Daoy (cell line): Measurements from ENCODE around the gene ATF7IP2. TPM values are rescaled to one million over a fixed set of nuclear protein-coding genes. Genes with fewer than 3 reads are reported as not detected.
A peak's percentile ranks its signal among the peaks of the same experiment; 100 is the strongest.
"Not testable (repeated sequence)": the region's sequence is repeated elsewhere in the genome, so short reads cannot be mapped to it uniquely, and the experiment has no call there.

Experiments
- DNase-seq: peaks from one replicate; pipeline ENCODE4 v3.0.0-alpha.2; 2015; ENCODE audit warnings: low read depth
- total RNA-seq: library from RNA; depleted of rRNA; stranded (reverse); fragments of >200 nt; shearing (Covaris generic); gene quantifications from 2 replicates; pipeline ENCODE4 v1.2.3, GENCODE V29; 2014

Gene ATF7IP2
- total RNA-seq, 1 experiment from 2014 or later, result 14.7 TPM

DNA sequence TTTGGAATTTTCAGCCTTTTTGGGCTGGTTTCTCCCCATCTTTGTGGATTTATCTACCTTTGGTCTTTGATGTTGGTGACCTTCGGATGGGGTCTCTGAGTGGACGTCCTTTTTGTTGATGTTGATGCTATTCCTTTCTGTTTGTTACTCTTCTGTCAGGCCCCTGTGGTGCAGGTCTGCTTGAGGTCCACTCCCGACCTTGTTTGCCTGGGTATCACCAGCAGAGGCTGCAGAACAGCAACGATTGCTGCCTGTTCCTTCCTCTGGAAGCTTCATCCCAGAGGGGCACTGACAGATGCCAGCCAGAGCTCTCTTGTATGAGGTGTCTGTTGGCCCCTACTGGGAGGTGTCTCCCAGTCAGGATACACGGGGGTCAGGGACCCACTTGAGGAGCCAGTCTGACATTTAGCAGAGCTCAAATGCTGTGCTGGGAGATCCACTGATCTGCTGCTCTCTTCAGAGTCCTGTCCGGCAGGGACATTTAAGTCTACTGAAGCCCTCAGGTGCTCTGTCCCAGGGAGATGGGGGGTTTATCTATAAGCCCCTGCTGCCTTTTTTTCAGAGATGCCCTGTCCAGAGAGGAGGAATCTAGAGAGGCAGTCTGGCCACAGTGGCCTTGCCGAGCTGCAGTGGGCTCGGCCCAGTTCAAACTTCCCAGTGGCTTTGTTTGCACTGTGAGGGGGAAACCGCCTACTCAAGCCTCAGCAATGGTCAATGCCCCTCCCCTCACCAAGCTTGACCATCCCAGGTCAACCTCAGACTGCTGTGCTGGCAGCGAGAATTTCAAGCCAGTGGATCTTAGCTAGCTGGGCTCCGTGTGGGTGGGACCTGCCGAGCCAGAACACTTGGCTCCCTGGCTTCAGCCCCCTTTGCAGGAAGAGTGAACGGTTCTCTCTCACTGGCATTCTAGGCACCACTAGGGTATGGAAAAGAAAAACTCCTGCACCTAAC, 66.6 kb downstream of the ATF7IP2 start:
- not testable (repeated sequence) for DNase-seq

DNA sequence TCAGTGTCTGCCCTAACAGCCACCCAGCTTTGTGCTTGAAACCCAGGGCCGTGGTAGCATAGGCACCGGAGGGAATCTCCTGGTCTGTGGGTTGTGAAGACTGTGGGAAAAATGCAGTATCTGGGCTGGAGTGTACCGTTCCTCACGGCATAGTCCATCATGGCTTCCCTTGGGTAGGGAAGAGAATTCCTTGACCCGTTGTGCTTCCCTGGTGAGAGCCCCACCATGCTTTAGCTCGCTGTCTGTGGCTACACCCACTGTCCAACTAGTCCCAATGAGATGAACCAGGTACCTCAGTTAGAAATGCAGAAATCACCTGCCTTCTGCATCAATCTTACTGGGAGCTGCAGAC, 67.3 kb downstream of the ATF7IP2 start:
- DNase-seq, result no peak

DNA sequence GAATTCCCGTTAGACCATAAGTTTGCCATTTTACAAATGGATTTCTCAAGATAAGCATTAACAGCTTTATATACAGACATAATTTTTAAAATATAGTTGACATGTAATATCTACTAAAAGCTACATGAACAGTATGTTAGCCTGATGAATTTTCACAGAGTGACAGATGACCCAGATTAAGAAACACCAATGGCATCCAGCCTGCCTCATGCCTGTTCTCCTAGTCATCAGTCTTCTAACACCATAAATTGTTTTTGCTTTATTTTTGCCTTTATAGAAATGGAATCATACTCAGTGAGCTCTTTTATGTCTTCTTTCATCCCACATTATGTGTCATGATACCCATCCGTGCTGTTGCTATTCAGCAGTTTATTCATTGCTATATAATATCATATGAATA, 80.0 kb downstream of the ATF7IP2 start:
- DNase-seq, result no peak

DNA sequence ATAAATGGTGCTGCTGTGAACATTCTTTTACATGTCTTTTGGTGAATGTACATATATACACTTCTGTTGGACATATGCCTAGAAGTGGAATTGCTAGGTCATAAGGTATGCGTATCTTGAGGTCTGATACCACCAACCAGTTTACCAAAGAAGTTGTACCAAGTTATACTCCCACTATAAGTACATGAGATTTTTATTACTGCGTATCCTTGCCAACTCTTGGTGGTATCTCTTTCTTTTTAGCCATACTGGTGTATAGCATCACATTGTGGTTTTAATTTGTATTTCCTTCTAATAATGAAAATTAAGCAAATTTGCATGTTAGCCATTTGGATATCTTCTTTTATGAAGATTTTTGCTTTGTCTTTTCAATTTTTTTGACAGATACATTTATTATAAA, 80.5 kb downstream of the ATF7IP2 start:
- no peak for DNase-seq

DNA sequence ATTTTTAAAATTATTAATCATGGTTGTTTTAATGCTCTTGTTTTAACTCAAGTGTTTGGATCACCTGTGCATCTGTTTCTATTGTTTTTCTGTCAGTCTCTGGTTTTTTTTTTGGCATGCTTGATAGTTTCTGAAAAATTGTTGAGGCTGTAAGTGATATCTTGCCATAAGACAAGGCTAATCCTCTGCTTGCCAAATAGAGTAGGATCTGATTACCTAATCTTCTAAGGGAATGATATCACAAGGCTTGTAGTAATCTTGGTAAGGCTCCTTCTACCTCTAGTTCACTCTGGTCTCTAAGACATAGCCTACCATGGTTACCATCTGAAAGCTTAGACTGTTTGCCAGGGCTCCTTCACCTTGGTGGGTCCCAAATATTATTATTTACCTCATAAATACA, 81.0 kb downstream of the ATF7IP2 start:
- DNase-seq, result no peak

DNA sequence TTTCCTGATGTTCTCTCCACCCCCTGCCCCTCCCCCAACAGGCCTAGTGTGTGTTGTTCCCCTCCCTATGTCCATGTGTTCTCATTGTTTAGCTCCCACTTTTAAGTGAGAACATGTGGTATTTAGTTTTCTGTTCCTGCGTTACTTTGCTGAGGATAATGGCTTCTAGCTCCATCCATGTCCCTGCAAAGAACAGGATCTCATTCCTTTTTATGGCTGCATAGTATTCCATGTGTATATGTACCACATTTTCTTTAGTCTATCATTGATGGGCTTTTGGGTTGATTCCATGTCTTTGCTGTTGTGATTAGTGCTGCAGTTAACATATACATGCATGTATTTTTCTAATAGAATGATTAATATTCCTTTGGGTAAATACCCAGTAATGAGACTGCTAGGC, 90.8 kb downstream of the ATF7IP2 start:
- DNase-seq, result not testable (repeated sequence)

DNA sequence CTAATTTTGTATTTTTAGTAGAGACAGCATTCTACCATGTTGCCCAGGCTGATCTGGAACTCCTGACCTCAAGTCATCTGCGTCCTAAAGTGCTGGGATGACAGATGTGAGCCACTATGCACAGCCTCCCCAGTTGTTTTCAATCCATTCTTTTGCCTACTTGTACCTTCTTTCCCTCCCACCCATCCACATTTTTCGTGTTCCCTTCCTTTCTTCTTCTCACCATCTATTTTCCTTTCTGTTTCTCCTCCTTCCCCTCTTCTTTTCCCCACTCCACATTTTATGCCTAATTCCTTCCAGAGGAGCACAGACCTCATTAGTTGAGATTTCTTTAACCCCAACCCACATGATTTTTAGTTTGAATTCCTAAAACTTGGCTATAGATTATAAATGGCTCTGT, 94.3 kb downstream of the ATF7IP2 start:
- DNase-seq, result no peak

DNA sequence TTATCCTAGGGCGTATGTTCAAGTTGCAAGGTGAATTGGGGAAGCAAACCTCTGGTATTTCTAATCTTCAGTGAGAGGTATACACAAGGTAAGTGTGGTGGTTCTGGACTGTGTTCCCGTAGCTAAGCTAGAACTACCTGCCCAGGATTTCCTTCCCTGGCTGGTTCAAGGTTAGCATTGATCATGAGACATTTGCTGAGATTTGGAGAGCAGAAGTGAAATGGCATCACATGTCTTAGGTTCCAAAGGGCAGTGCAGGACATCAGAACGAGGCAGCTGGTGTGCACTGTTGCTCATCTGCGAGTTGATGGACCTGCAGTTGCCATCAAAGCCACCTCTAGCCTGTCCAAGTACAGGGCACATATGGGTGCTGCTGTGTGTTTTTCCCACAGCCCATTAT, 99.3 kb downstream of the ATF7IP2 start:
- no peak for DNase-seq

DNA sequence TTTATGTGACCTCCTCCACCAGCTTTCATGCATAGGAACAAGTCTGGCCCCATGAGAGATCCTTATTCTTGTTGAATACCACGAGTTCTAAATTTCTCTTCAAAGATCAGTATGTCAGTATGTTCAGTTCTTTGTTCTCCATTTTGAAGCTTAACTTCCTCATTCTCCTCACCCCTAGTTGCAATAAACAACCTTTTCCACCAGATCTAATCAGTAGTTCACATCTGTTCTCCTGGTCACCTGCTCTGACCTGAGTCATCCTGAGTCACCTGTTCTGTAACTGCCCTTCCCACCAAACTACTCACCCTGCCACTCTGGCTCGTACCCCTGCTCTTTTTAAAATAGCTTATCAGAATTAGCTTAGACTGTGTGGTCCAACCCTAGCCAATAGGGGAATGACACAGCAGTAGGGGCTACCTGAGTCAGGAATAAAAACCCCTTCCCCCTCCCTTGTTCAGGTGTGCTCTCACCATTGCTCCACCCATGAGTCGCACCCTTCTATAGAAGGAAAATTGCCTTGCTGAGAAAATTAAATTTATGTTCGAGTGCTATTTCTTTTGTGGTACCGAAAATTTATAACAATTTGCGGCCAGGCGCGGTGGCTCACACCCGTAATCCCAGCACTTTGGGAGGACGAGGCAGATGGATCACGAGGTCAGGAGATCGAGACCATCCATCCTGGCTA, 100.0 kb downstream of the ATF7IP2 start:
- DNase-seq, result no peak

DNA sequence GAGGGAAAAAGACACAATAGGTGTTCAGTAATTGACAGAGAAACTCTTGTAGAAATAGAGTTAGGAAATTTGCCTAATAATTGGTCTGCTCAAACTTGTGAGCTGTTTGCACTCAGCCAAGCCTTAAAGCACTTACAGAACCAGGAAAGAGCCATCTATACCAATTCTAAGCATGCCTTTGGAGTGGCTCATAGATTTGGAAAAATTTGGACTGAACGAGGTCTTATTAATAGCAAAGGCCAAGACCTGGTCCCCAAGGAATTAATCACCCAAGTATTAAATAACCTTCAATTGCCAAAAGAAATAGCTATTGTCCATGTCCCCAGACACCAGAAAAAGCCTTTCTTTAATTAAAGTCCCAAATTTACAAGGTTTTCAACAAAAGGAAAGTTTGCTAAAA, 104.3 kb downstream of the ATF7IP2 start:
- no peak for DNase-seq

DNA sequence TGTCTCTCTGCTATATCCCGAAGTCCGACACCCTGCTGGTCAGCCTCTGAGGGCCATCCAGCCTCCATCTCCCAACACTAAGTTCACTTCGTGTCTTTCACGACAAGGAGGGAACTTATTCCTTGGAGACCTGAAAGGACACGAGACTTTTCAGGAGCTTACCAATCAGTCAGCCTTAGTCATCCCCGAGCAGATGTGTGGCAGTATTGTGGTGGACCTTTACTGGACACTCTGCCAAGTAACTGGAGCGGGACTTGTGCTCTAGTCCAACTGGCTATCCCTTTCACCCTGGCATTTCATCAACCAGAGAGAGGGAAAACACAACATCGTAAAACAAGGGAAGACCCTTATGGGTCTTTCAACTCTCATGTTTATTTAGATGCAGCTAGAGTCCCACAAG, 107.4 kb downstream of the ATF7IP2 start:
- no peak for DNase-seq

DNA sequence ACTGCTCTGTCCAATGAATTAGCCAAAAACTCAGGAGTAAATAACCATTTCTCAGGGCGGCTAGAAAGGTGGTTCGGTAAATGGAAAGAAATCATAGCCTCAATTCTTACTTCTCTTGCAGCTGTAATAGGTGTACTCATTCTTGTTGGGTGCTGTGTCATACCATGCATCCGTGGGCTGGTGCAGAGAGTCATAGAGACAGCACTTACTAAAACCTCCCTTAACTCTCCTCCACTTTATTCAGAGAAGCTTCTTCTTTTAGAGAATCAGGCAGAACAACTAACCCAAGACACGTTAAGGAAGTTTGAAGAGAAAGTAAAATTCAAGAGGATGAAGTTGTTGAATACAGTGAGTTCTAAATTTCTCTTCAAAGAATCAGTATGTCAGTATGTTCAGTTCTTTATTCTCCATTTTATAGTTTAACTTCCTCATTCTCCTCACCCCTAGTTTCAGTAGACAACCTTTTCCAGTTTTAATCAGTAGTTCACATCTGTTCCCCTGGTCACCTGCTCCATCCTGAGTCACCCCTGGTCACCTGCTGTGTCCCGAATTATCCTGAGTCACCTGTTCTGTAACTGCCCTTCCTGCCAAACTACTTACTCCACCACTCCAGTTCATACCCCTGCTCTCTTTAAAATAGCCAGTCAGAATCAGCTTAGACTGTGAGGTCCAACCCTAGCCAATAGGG, 108.6 kb downstream of the ATF7IP2 start:
- no peak for DNase-seq

DNA sequence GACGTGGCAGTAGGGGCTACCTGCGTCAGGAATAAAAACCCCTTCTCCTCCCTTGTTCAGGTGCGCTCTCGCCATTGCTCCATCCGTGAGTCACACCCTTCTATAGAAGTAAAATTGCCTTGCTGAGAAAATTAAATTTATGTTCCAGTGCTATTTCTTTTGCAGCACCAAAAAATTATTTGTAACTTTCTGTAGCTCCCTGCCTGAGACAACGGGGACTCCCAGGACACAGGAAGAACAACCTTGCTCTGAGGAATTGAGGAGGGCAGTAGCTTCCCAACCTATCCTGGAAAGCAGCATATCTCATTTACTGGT, 109.1 kb downstream of the ATF7IP2 start:
- DNase-seq, result no peak

DNA sequence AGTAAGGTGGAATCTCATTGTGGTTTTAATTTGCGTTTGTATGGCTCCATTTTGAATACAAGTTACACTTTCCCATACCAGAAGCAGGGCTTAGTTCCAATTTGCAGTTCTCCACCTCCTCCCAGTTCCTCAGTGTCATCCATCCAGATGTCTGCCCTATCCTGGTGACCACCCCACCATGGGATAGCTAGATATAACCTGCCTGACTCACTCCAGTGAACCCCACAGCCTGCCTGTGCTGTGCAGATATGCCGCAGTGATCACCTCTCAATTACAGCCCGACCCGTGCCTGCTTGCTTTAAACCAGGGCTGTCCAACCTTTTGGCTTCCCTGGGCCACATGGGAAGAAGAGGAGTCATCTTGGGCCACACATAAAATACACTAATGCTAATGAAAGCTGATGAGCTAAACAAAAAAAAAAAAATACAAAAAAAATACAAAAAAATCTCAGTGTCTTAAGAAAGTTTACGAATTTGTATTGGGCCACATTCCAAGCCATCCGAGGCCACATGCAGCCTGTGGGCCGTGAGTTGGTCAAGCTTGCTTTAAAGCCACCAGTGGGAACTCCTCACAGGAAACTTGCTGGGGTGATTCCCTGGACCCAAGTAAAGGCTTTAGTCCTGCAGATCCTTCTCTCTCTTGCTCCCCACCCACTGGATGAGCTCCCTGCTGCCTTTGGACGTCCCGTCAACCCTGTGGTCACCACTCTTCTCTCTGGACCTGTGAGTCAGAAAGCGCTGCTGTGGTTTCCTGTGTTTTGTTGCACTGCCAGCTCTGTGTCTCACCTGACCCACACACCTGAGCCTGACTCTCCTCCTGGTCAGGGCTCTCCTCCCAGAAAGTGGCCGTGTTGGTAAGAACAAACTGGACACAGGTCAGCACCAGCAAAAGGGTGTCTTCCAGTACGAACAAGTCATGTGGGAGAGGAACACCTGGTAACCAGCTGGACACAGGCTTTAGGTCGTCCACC, 111.6 kb downstream of the ATF7IP2 start:
- peak; percentile 14 for DNase-seq

DNA sequence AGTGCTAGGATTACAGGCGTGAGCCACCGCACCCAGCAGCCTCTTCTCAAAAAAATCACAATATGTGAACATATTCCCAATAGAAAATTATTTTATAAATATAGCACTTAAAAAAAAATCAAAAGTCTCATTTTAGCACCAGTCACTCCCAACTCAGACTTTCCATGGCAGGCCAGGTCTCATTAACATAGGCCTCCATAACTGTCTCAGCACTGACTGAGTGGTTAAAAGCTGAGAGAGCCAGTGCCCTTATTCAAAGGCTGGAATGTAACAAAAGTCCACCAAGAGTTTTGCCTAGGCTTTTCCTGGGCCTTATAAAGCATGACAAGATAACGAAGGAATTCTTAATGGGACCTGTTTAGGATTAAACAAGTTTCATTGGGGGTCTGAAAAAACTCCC, 114.7 kb downstream of the ATF7IP2 start:
- no peak for DNase-seq

DNA sequence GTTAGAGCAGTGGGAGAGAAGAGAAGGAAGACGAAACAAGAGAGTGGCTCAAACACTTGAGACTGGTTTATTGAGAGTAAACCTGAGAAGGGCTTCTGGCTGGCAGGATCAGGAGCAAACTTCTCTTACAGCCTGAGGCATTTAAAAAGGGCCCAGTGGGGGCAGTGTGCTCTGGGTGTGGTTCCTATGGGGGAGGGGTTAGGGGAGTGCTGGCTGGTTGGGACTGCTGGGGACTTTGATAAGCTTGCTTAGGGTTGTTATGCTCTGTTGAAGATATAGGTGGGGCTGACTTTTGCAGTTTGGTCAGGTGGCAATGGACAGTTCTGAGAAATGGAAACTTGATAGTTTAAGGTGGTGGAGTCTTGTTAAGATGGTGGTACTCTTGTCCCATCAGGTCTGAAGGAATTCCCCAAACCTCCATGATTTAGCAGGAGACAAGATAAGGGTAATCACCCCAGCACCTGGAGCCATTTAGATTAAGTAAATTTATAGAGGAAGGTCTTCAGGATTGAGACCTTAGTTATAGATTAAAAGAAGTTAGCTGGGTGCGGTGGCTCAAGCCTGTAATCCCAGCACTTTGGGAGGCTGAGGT, 115.3 kb downstream of the ATF7IP2 start:
- no peak for DNase-seq

DNA sequence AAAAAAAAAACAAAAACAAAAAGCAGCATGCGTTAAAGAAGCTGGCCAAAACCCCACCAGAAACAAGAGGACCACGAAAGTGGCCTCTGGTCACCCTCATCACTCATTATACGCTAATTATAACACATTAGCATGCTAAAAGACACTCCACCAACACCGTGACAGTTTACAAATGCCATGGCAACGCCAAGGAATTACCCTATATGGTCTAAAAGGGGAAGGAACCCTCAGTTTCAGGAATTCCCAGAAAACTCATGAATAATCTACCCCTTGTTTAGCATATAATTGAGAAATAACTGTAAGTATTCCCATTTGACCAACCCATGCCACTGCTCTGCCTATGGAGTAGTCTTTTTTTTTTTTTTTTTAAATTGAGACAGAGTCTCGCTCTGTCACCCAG, 116.9 kb downstream of the ATF7IP2 start:
- DNase-seq, result no peak

DNA sequence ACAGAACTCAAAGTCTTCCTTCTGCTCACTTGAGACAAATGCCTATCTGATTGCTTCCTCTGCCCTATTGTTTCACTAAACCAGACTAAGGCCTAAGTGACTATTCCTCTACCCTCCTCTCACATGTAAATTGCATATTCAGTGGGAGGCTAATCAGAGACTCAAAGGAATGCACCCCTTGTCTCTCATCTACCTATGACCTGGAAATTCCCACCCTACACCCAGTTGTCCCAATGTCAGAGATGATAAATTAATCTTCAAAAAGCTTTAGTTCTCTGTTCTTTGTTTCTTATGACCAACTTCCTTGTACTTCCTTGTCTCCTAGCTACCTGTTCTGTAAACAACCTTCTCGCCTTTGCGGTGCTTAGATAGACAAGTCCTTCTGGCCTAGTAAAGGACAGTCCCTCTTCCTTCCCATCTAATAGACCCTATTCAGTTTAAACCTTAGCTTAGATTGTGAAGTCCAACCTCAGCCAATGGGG, 118.6 kb downstream of the ATF7IP2 start:
- no peak for DNase-seq

DNA sequence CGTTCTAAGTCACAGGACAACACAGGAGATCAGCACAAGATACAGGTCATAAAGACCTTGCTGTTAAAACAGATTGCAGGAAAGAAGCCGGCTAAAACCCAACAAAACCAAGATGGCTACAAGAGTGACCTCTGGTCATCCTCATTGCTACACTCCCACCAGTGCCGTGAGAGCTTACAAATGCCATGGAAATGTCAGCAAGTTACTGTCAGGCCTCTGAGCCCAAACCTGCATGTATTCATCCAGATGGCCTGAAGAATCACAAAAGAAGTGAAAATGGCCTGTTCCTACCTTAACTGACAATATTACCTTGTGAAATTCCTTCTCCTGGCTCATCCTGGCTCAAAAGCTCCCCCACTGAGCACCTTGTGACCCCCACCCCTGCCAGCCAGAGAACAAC, 119.4 kb downstream of the ATF7IP2 start:
- DNase-seq, result not testable (repeated sequence)

DNA sequence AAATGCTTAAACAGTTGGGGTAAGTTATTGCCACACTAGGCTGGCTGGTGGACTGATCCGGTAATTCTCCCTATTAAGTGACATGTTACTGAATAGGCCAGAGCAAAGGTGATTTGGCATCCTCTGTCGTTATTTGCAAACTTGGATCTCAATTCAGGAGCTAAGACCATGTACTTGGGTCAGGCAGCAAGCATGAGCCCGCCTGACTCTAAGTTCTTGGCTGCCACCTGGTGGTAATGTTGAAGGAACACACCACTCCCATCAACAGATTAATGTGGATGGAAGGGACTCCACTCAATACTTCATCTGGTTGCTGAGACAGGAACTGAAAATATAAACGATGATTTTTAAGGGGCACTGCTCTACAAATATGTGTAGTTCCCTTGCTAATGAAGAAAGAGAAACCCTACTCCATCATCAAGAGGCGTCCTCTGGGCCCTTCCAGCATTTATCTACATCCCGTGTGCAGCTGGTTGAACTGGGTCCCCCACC, 123.7 kb downstream of the ATF7IP2 start:
- DNase-seq, result peak; percentile 73

DNA sequence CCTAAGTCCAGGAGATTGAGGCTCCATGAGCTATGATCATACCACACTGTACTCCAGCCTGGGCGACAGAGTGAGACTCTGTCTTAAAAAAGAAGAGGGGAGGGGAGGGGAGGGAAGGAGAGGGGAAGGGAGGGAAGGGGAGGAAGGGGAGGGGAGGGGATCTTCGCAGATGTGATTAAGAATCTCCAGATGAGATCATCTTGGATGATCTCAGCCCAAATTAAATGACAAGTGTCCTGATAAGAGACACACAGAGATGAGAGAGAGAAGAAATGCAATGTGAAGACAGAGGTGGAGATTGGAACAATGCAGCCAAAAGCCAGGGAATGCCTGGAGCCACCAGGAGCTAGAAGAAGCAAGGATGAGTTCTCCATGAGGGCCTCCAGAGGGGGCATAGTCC, 124.4 kb downstream of the ATF7IP2 start:
- no peak for DNase-seq
